Measurements from ENCODE around the gene CDH12. TPM values are rescaled to one million over a fixed set of nuclear protein-coding genes. Genes with fewer than 3 reads are reported as not detected.
"Not testable (repeated sequence)": the region's sequence is repeated elsewhere in the genome, so short reads cannot be mapped to it uniquely, and the experiment has no call there.

The CDH12 gene
- total RNA-seq, 2 experiments from 2014 or later: not detected

GRCh38 chr5:22213703-22214495, 639.2 kb downstream of the CDH12 start:
- H3K4me3 Mint-ChIP-seq; DNase-seq; H3K36me3 Mint-ChIP-seq; H3K27ac Mint-ChIP-seq; H3K9me3 Mint-ChIP-seq (ENCODE audit: low read depth); H3K4me1 Mint-ChIP-seq; CTCF ChIA-PET; H3K27me3 Mint-ChIP-seq: not testable (repeated sequence)
- ATAC-seq: peak; percentile 33

GRCh38 chr5:22212254-22212991, 640.7 kb downstream of the CDH12 start:
- CTCF ChIA-PET; H3K36me3 Mint-ChIP-seq; ATAC-seq; H3K27ac Mint-ChIP-seq; H3K4me3 Mint-ChIP-seq; DNase-seq; H3K4me1 Mint-ChIP-seq; H3K9me3 Mint-ChIP-seq (ENCODE audit: low read depth); H3K27me3 Mint-ChIP-seq: not testable (repeated sequence)

- CTCF ChIA-PET; H3K9me3 Mint-ChIP-seq (ENCODE audit: low read depth); H3K4me1 Mint-ChIP-seq; H3K27ac Mint-ChIP-seq; DNase-seq; H3K4me3 Mint-ChIP-seq; ATAC-seq; H3K36me3 Mint-ChIP-seq; H3K27me3 Mint-ChIP-seq: not testable (repeated sequence)
Observed at GRCh38 chr5:22208463-22208862, 644.7 kb downstream of the CDH12 start.

GRCh38 chr5:22188651-22189050, 664.5 kb downstream of the CDH12 start:
- CTCF ChIA-PET, H3K4me1 Mint-ChIP-seq, H3K27ac Mint-ChIP-seq, H3K4me3 Mint-ChIP-seq, DNase-seq, H3K36me3 Mint-ChIP-seq, H3K27me3 Mint-ChIP-seq, ATAC-seq: not testable (repeated sequence)
- H3K9me3 Mint-ChIP-seq (ENCODE audit: low read depth): peaks cover 17% of the 10 kb centered on the region

GRCh38 chr5:22187632-22188228, 665.4 kb downstream of the CDH12 start:
- H3K36me3 Mint-ChIP-seq, H3K27me3 Mint-ChIP-seq, H3K27ac Mint-ChIP-seq, DNase-seq, CTCF ChIA-PET, H3K4me1 Mint-ChIP-seq, H3K4me3 Mint-ChIP-seq, ATAC-seq: not testable (repeated sequence)
- H3K9me3 Mint-ChIP-seq (ENCODE audit: low read depth): peaks cover 18% of the 10 kb centered on the region

- H3K4me3 Mint-ChIP-seq; H3K27me3 Mint-ChIP-seq; DNase-seq; H3K9me3 Mint-ChIP-seq (ENCODE audit: low read depth); H3K4me1 Mint-ChIP-seq; H3K36me3 Mint-ChIP-seq; ATAC-seq; CTCF ChIA-PET; H3K27ac Mint-ChIP-seq: not testable (repeated sequence)
Observed at GRCh38 chr5:22169226-22169625, 683.9 kb downstream of the CDH12 start.

GRCh38 chr5:22168704-22169103, 684.4 kb downstream of the CDH12 start:
- H3K36me3 Mint-ChIP-seq; H3K27me3 Mint-ChIP-seq; H3K4me1 Mint-ChIP-seq; H3K4me3 Mint-ChIP-seq; DNase-seq; ATAC-seq; H3K9me3 Mint-ChIP-seq (ENCODE audit: low read depth); H3K27ac Mint-ChIP-seq; CTCF ChIA-PET: not testable (repeated sequence)

GRCh38 chr5:22165931-22166330, 687.2 kb downstream of the CDH12 start:
- H3K27ac Mint-ChIP-seq; ATAC-seq; H3K27me3 Mint-ChIP-seq; H3K4me3 Mint-ChIP-seq; H3K9me3 Mint-ChIP-seq (ENCODE audit: low read depth); CTCF ChIA-PET; DNase-seq; H3K36me3 Mint-ChIP-seq; H3K4me1 Mint-ChIP-seq: not testable (repeated sequence)

- H3K9me3 Mint-ChIP-seq (ENCODE audit: low read depth); H3K4me1 Mint-ChIP-seq; H3K36me3 Mint-ChIP-seq; DNase-seq; H3K4me3 Mint-ChIP-seq; ATAC-seq; CTCF ChIA-PET; H3K27ac Mint-ChIP-seq; H3K27me3 Mint-ChIP-seq: not testable (repeated sequence)
Observed at GRCh38 chr5:22164910-22165748, 688.0 kb downstream of the CDH12 start.

- H3K4me3 Mint-ChIP-seq; H3K4me1 Mint-ChIP-seq; CTCF ChIA-PET; H3K27ac Mint-ChIP-seq; H3K27me3 Mint-ChIP-seq; DNase-seq; H3K36me3 Mint-ChIP-seq; ATAC-seq; H3K9me3 Mint-ChIP-seq (ENCODE audit: low read depth): not testable (repeated sequence)
Observed at GRCh38 chr5:22156953-22157352, 696.2 kb downstream of the CDH12 start.

- H3K27ac Mint-ChIP-seq; CTCF ChIA-PET; H3K4me1 Mint-ChIP-seq; H3K9me3 Mint-ChIP-seq (ENCODE audit: low read depth); ATAC-seq; DNase-seq; H3K36me3 Mint-ChIP-seq; H3K27me3 Mint-ChIP-seq; H3K4me3 Mint-ChIP-seq: not testable (repeated sequence)
Observed at GRCh38 chr5:22154779-22155178, 698.4 kb downstream of the CDH12 start.

GRCh38 chr5:22151801-22152200, 701.3 kb downstream of the CDH12 start:
- CTCF ChIA-PET; H3K4me3 Mint-ChIP-seq; H3K36me3 Mint-ChIP-seq; ATAC-seq; H3K27me3 Mint-ChIP-seq; H3K4me1 Mint-ChIP-seq; H3K27ac Mint-ChIP-seq; DNase-seq; H3K9me3 Mint-ChIP-seq (ENCODE audit: low read depth): not testable (repeated sequence)

- H3K36me3 Mint-ChIP-seq; H3K27ac Mint-ChIP-seq; H3K27me3 Mint-ChIP-seq; H3K4me3 Mint-ChIP-seq; CTCF ChIA-PET; H3K4me1 Mint-ChIP-seq; H3K9me3 Mint-ChIP-seq (ENCODE audit: low read depth); DNase-seq; ATAC-seq: not testable (repeated sequence)
Observed at GRCh38 chr5:22140418-22140817, 712.7 kb downstream of the CDH12 start.
